CD14-positive monocyte (primary cell): ENCODE data around the gene SMTN. TPM values are rescaled to one million over a fixed set of nuclear protein-coding genes. Genes with fewer than 3 reads are reported as not detected.

Experiments
- DNase-seq, 3 donors: peaks; one replicate each; pipeline ENCODE4 v3.0.0-alpha.2; 2011 to 2022
- H2AFZ ChIP-seq: 2 replicates; pipeline ENCODE4 v1.6.0; 2012; ENCODE audit warnings: mild to moderate bottlenecking, low read depth, low read length, inconsistent platforms; ENCODE audit not compliant: insufficient read depth, poor library complexity, severe bottlenecking
- H3K27ac ChIP-seq, 2 donors: 1 replicate in 1 of 2; 2 replicates in 1 of 2; pipeline ENCODE4 v1.5.1; 2012 to 2013; ENCODE audit warnings: low read length in 2 of 2, control low read depth in 1 of 2, inconsistent platforms in 1 of 2, low read depth in 1 of 2, mild to moderate bottlenecking in 1 of 2
- H3K27me3 ChIP-seq, 2 donors: one replicate each; pipeline versions ENCODE4 v1.6.0 to v1.6.1; 2011 to 2013; ENCODE audit warnings: low read length in 2 of 2; ENCODE audit not compliant: control insufficient read depth in 2 of 2, insufficient read depth in 2 of 2
- H3K36me3 ChIP-seq, 2 donors: replicated peaks in 1 of 2; 1 replicate in 1 of 2; 2 replicates in 1 of 2; pipeline versions ENCODE4 v1.5.1 to v1.6.1; 2012 to 2013; ENCODE audit warnings: low read length in 2 of 2, control low read depth in 1 of 2, inconsistent platforms in 1 of 2, mild to moderate bottlenecking in 1 of 2; ENCODE audit not compliant: insufficient read depth in 2 of 2, control insufficient read depth in 1 of 2
- H3K4me1 ChIP-seq, 2 donors: 1 replicate in 1 of 2; 2 replicates in 1 of 2; pipeline versions ENCODE4 v1.5.1 to v1.6.1; 2012 to 2013; ENCODE audit warnings: low read length in 2 of 2, control low read depth in 1 of 2, inconsistent platforms in 1 of 2, mild to moderate bottlenecking in 1 of 2, moderate library complexity in 1 of 2; ENCODE audit not compliant: insufficient read depth in 2 of 2, control insufficient read depth in 1 of 2
- H3K4me2 ChIP-seq: replicated peaks from 2 replicates; pipeline ENCODE3; 2012; ENCODE audit warnings: low read length, moderate library complexity, mild to moderate bottlenecking; ENCODE audit not compliant: poor library complexity, severe bottlenecking; ENCODE audit errors: extremely low read depth
- H3K4me3 ChIP-seq, 3 experiments: fragments of 200-600 bp in 1 of 3; sonication (generic) in 1 of 3; replicated peaks in 1 of 3; 1 replicate in 2 of 3; 2 replicates in 1 of 3; pipeline ENCODE4 v1.5.1; 2011 to 2013; ENCODE audit warnings: low read length in 3 of 3, mild to moderate bottlenecking in 3 of 3, control low read depth in 2 of 3, low read depth in 2 of 3, inconsistent platforms in 1 of 3, moderate library complexity in 1 of 3
- H3K79me2 ChIP-seq: 2 replicates; pipeline ENCODE4 v1.6.0; 2012; ENCODE audit warnings: mild to moderate bottlenecking, control low read depth, inconsistent platforms, low read length, moderate library complexity; ENCODE audit not compliant: insufficient read depth
- H3K9ac ChIP-seq: 2 replicates; pipeline ENCODE4 v1.6.0; 2017; ENCODE audit warnings: low read length, mild to moderate bottlenecking; ENCODE audit not compliant: insufficient read depth, poor library complexity, severe bottlenecking
- H3K9me3 ChIP-seq, 2 donors: replicated peaks in 1 of 2; 1 replicate in 1 of 2; 2 replicates in 1 of 2; pipeline versions ENCODE4 v1.5.1 to v1.6.1; 2012 to 2013; ENCODE audit warnings: low read length in 2 of 2, control low read depth in 1 of 2; ENCODE audit not compliant: control insufficient read depth in 1 of 2, insufficient read depth in 1 of 2
- H4K20me1 ChIP-seq: 2 replicates; pipeline ENCODE4 v1.6.0; 2012; ENCODE audit warnings: mild to moderate bottlenecking, low read length, control low read depth, moderate library complexity; ENCODE audit not compliant: insufficient read depth
- H3K27ac Mint-ChIP-seq, 7 donors: one replicate each; pipeline ENCODE4 v1.8.0; 2020; ENCODE audit warnings: mild to moderate bottlenecking in 7 of 7, mixed read lengths in 7 of 7, moderate library complexity in 6 of 7, inconsistent platforms in 2 of 7
- H3K27me3 Mint-ChIP-seq, 3 donors: one replicate each; pipeline ENCODE4 v1.8.0; 2021 to 2022; ENCODE audit warnings: low read depth in 3 of 3, mild to moderate bottlenecking in 3 of 3, mixed read lengths in 3 of 3, moderate library complexity in 3 of 3, inconsistent platforms in 1 of 3
- H3K36me3 Mint-ChIP-seq, 2 donors: one replicate each; pipeline ENCODE4 v1.8.0; 2020; ENCODE audit warnings: mixed read lengths in 2 of 2, inconsistent platforms in 1 of 2, mild to moderate bottlenecking in 1 of 2
- H3K4me1 Mint-ChIP-seq: one replicate; pipeline ENCODE4 v1.8.0; 2020; ENCODE audit warnings: mild to moderate bottlenecking, mixed read lengths
- H3K4me3 Mint-ChIP-seq, 2 donors: one replicate each; pipeline ENCODE4 v1.8.0; 2020; ENCODE audit warnings: mild to moderate bottlenecking in 2 of 2, mixed read lengths in 2 of 2, moderate library complexity in 1 of 2
- H3K9me3 Mint-ChIP-seq, 7 donors: one replicate each; pipeline ENCODE4 v1.8.0; 2020 to 2022; ENCODE audit warnings: mixed read lengths in 7 of 7, mild to moderate bottlenecking in 6 of 7, moderate library complexity in 6 of 7, inconsistent platforms in 2 of 7
- CTCF ChIP-seq: fragments of 200-600 bp; IDR thresholded peaks from one replicate; pipeline ENCODE4 v1.8.0; 2022; ENCODE audit warnings: antibody characterized with exemption, mild to moderate bottlenecking
- WGBS: methylation state at CpG from one replicate; pipeline ENCODE4 v1.1.5; 2013; ENCODE audit warnings: missing lambda C conversion rate; ENCODE audit not compliant: insufficient coverage; 5-methylcytosine and 5-hydroxymethylcytosine counted together
- intact Hi-C, 2 donors: fragments of 100-400 bp; cut with micrococcal nuclease; formaldehyde crosslinking; loops; one replicate each; pipeline versions ENCODE4 v1.15.0 to v1.15.1; 2023
- polyA plus RNA-seq, 3 donors: library from polyadenylated mRNA; depleted of rRNA in 1 of 3; unstranded in 2 of 3; stranded (reverse) in 1 of 3; fragments of 300-500 nt in 2 of 3; fragments of >200 nt in 1 of 3; fragmentation: Illumina TruSeq in 2 of 3; gene quantifications; 1 replicate in 2 of 3; 2 replicates in 1 of 3; pipeline ENCODE4 v1.2.3, GENCODE V29; 2012 to 2021

The SMTN gene
- polyA plus RNA-seq, 3 donors: 0.87 to 13.3 (median 0.88) TPM

GRCh38 chr22:31081963-31082605 is 966 bp downstream of the SMTN start:
- no peaks in the 10 kb centered on the region for H3K9me3 ChIP-seq
- no peaks in the 10 kb centered on the region for H3K27me3 ChIP-seq
- H3K4me2 ChIP-seq: peak overlapping the region; percentile 90
- Mint-ChIP-seq H3K27ac (peak overlapping the region in 2 of 7 donors; percentile 46 to 56), H3K36me3 (no peaks in the 10 kb centered on the region), H3K9me3 (peaks cover 0 to 1% (median 0%) of the 10 kb centered on the region in 7 donors), H3K4me3 (peak overlapping the region in 1 of 2 donors; percentile 94), H3K27me3 (peaks cover 2 to 6% (median 3%) of the 10 kb centered on the region in 3 donors), H3K4me1 (peaks cover 45% of the 10 kb centered on the region)
- whole genome bisulfite sequencing: 92% methylated on average over 3 of the region's 6 CpGs
- peaks cover 9% of the 10 kb centered on the region for H3K79me2 ChIP-seq
- peaks cover 40 to 55% of the 10 kb centered on the region in 2 donors for H3K4me1 ChIP-seq
- no peak overlapping the region for H2AFZ ChIP-seq
- TF ChIP-seq CTCF: no peak
- H4K20me1 ChIP-seq: no peaks in the 10 kb centered on the region
- no peak overlapping the region for H3K27ac ChIP-seq
- peak in 1 of 3 donors; percentile 38 for DNase-seq
- H3K4me3 ChIP-seq: peak overlapping the region in 1 of 3 experiments; percentile 85
- intact Hi-C loops: loop anchor here (5.0 kb wide), 3 partner anchors 80 to 135 kb away; partner anchors contain the start of genes MORC2 (in 2 of the 2), TUG1 (in 2 of the 2) and RNF185 (in 1 of the 2)
- H3K36me3 ChIP-seq: no peaks in the 10 kb centered on the region
- peak overlapping the region; percentile 65 for H3K9ac ChIP-seq

GRCh38 chr22:31082606-31083376 is 1.7 kb downstream of the SMTN start:
- H3K4me1 ChIP-seq: peaks cover 40 to 55% of the 10 kb centered on the region in 2 donors

More at GRCh38 chr22:31082606-31083376, 1.7 kb downstream of the SMTN start:
- Histone ChIP-seq H3K79me2 (peaks cover 9% of the 10 kb centered on the region), H3K27ac (no peak overlapping the region), H3K4me3 (no peak overlapping the region), H3K36me3 (no peaks in the 10 kb centered on the region), H3K9me3 (no peaks in the 10 kb centered on the region), H4K20me1 (no peaks in the 10 kb centered on the region), H3K4me2 (no peak overlapping the region), H3K9ac (no peak overlapping the region), H2AFZ (no peak overlapping the region), H3K27me3 (no peaks in the 10 kb centered on the region)
- peak; percentile 6 for TF ChIP-seq CTCF
- H3K36me3 Mint-ChIP-seq: peaks cover 0 to 3% of the 10 kb centered on the region in 2 donors
- H3K27me3 Mint-ChIP-seq: peaks cover 2 to 6% (median 3%) of the 10 kb centered on the region in 3 donors
- WGBS: 96% methylated on average over 6 of the region's 11 CpGs
- no peak overlapping the region for H3K4me3 Mint-ChIP-seq
- intact Hi-C loops: loop anchor here (5.0 kb wide), 3 partner anchors 80 to 135 kb away; partner anchors contain the start of genes MORC2 (in 2 of the 2), TUG1 (in 2 of the 2) and RNF185 (in 1 of the 2)
- H3K27ac Mint-ChIP-seq: no peak overlapping the region
- no peak for DNase-seq
- H3K9me3 Mint-ChIP-seq: peaks cover 0 to 1% (median 0%) of the 10 kb centered on the region in 7 donors
- H3K4me1 Mint-ChIP-seq: peaks cover 45% of the 10 kb centered on the region
